Vagina (tissue), 2 donors: ENCODE measurements around the gene GGCT. TPM values are rescaled to one million over a fixed set of nuclear protein-coding genes. Genes with fewer than 3 reads are reported as not detected.

Experiments
- DNase-seq, 2 donors: peaks; one replicate each; pipeline ENCODE4 v3.0.0-alpha.2; 2017; ENCODE audit errors: extremely low spot score in 2 of 2
- H3K27ac ChIP-seq: fragments of 200-600 bp; sonication (generic); one replicate; pipeline ENCODE4 v1.5.1; 2019
- H3K27me3 ChIP-seq: fragments of 200-600 bp; sonication (generic); one replicate; pipeline ENCODE4 v1.5.1; 2019
- H3K36me3 ChIP-seq, 2 donors: fragments of 200-600 bp; sonication (generic); one replicate each; pipeline ENCODE4 v1.5.1; 2017 to 2019
- H3K4me1 ChIP-seq: fragments of 200-600 bp; sonication (generic); one replicate; pipeline ENCODE4 v1.5.1; 2019
- H3K4me3 ChIP-seq, 2 donors: fragments of 200-600 bp; sonication (generic); 1 replicate in 1 of 2; 2 replicates in 1 of 2; pipeline ENCODE4 v1.5.1; 2016 to 2019
- H3K9me3 ChIP-seq: fragments of 200-600 bp; sonication (generic); one replicate; pipeline ENCODE4 v1.5.1; 2019
- POLR2A ChIP-seq, 2 donors: fragments of 450-650 bp; IDR thresholded peaks; one replicate each; pipeline ENCODE4 v1.6.1; 2017; ENCODE audit warnings: antibody characterized with exemption in 2 of 2, mild to moderate bottlenecking in 2 of 2, moderate library complexity in 2 of 2
- POLR2AphosphoS5 ChIP-seq, 2 donors: sonication (generic); formaldehyde crosslinking; IDR thresholded peaks; one replicate each; pipeline ENCODE4 v1.9.0; 2017; ENCODE audit warnings: antibody characterized with exemption in 2 of 2, mild to moderate bottlenecking in 2 of 2, low read depth in 1 of 2; ENCODE audit not compliant: insufficient read depth in 1 of 2
- intact Hi-C: fragments of 100-400 bp; cut with DNase I; formaldehyde crosslinking; loops from one replicate; pipeline ENCODE4 v1.15.1; 2023
- total RNA-seq: library from RNA; depleted of rRNA; stranded (reverse); fragments of >200 nt; gene quantifications from one replicate; pipeline ENCODE4 v1.2.3, GENCODE V29; 2016
- TF ChIP-seq, protein P1 (sequence below), 3 experiments: fragments of 450-650 bp in 2 of 3; fragments of 200-600 bp in 1 of 3; sonication (generic) in 1 of 3; IDR thresholded peaks; one replicate each; pipeline ENCODE4 v1.5.1; 2017 to 2019; ENCODE audit warnings: antibody characterized with exemption in 3 of 3, mild to moderate bottlenecking in 2 of 3, moderate library complexity in 2 of 3

The GGCT gene
- total RNA-seq, 1 donor from 2014 or later = 21.6 TPM

DNA sequence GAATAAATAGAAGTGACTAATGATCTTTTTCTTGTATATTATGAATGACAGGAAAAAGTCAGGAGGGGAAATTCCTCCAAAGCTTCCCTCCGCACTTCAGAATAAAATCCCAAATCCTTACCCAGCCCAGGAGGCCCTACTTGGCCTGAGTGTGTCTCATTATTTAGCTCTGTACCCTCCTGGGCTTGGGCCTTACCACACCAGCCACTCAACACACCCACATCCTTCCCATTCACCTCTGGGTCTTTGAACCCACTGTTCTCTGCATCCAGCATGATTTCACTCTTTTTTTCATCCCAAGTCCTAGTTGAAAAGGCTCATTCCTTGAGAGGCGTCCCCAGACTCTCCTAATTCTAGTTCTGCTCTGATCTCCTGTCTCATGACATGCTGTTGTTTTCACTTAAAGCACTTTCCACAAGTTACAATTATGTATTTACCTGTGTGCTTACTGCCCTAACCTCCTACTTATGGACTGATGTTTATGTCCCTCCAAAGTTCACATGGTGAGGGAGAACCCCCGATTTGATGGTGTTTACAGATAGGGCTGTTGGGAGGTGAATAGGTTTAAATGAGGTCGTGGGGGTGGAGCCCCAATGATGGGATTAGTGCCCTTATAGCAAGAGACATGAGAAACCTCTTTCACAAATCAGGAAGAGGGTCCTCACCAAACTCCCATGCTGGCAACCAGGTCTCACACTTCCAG lies 32.4 kb downstream of the GGCT start:
- peaks cover 75% of the 10 kb centered on the region for H3K4me1 ChIP-seq
- intact Hi-C loops = no loop called here
- H3K27ac ChIP-seq = peak overlapping the region; percentile 80
- H3K36me3 ChIP-seq = no peaks in the 10 kb centered on the region
- no peak overlapping the region for H3K4me3 ChIP-seq
- no peaks in the 10 kb centered on the region for H3K9me3 ChIP-seq
- peak in 1 of 2 donors; percentile 80 for DNase-seq
- TF ChIP-seq POLR2A (IDR thresholded peaks at IDR 0.05) (no peak), POLR2AphosphoS5 (IDR thresholded peaks at IDR 0.05; ENCODE audit: insufficient read depth in 1 of 2, low read depth in 1 of 2) (no peak)
- TF ChIP-seq, protein P1, sequence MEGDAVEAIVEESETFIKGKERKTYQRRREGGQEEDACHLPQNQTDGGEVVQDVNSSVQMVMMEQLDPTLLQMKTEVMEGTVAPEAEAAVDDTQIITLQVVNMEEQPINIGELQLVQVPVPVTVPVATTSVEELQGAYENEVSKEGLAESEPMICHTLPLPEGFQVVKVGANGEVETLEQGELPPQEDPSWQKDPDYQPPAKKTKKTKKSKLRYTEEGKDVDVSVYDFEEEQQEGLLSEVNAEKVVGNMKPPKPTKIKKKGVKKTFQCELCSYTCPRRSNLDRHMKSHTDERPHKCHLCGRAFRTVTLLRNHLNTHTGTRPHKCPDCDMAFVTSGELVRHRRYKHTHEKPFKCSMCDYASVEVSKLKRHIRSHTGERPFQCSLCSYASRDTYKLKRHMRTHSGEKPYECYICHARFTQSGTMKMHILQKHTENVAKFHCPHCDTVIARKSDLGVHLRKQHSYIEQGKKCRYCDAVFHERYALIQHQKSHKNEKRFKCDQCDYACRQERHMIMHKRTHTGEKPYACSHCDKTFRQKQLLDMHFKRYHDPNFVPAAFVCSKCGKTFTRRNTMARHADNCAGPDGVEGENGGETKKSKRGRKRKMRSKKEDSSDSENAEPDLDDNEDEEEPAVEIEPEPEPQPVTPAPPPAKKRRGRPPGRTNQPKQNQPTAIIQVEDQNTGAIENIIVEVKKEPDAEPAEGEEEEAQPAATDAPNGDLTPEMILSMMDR (IDR thresholded peaks at IDR 0.05) = no peak
- no peaks in the 10 kb centered on the region for H3K27me3 ChIP-seq

DNA sequence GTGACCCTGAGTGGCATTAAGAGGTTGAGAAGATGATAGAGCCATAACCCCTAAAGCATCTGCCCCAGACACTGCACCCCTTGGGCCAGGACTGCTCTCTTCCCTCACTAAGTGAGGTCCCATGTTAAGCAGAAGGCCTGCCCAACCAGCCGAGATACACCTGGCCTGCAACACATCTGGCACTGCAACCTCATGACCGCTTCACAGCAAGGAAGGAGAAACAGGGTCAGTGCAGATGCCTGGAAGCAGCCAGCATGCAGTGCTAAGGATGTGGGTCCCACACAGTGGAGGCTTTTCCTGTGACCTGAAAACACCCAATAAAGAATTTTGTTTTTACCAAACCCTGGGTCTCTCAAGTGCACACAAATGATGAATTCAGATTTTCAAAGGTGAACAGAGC lies 33.4 kb downstream of the GGCT start:
- no peak for DNase-seq
- no peaks in the 10 kb centered on the region for H3K27me3 ChIP-seq
- H3K4me3 ChIP-seq = no peak overlapping the region
- H3K36me3 ChIP-seq = no peaks in the 10 kb centered on the region
- TF ChIP-seq POLR2A (IDR thresholded peaks at IDR 0.05) (no peak), POLR2AphosphoS5 (IDR thresholded peaks at IDR 0.05; ENCODE audit: insufficient read depth in 1 of 2, low read depth in 1 of 2) (no peak)
- TF ChIP-seq, protein P1 (IDR thresholded peaks at IDR 0.05) = no peak
- H3K9me3 ChIP-seq = no peaks in the 10 kb centered on the region
- peaks cover 70% of the 10 kb centered on the region for H3K4me1 ChIP-seq
- peak overlapping the region; percentile 80 for H3K27ac ChIP-seq
- intact Hi-C loops = no loop called here

DNA sequence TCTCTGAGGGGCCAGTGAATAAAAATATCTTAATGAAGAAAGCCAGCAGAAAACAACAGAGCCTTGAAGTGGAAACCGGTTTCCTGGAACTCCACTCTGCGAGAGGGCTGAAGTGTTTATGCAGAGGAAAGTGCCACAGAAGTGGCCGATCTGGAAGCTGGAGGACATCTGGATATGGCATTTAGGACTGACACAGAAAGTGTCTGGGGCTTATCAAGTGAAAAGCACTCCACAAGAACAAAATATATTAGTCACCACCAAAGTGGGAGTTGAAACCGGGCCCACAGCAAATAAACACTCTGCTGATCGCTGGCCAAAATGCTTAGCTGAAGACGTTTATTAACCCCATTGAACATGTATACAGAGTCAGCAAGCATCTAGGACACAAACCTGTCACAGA lies 33.9 kb downstream of the GGCT start:
- peak in 1 of 2 donors; percentile 91 for DNase-seq
- Histone ChIP-seq H3K27ac (peak overlapping the region; percentile 80), H3K4me3 (no peak overlapping the region), H3K36me3 (no peaks in the 10 kb centered on the region), H3K27me3 (no peaks in the 10 kb centered on the region), H3K9me3 (no peaks in the 10 kb centered on the region), H3K4me1 (peaks cover 74% of the 10 kb centered on the region)
- TF ChIP-seq POLR2A (IDR thresholded peaks at IDR 0.05) (no peak), POLR2AphosphoS5 (IDR thresholded peaks at IDR 0.05; ENCODE audit: insufficient read depth in 1 of 2, low read depth in 1 of 2) (peak in 1 of 2 donors; percentile 7)
- TF ChIP-seq, protein P1 (IDR thresholded peaks at IDR 0.05) = no peak
- intact Hi-C loops = no loop called here

DNA sequence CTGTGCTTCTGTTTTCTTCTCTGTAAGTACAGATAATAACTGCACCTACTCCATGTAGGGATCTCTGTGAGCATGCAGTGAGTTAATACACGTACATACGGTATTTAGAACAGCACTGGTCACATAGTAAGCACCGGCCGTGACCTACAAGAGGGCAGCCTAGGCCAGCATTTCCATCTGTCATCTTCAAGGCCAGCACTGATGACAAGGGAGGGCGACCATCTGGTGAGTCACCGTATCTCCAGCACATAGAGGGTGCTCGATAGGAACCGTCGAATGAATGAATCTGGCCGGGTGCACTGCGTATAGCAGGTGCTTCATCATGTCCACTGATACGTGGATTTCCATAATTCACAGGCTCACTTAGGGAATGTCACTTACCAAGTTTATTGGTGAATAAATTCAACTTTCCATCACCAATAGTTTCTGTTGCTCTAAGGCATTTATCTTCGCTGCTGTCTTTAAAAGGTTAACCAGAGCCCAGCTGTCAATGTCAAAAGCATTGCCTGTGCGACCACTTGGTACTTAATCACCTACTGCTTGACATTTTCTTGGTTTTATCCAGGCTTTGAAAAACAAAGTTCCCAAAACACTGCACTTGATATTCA lies 34.4 kb downstream of the GGCT start:
- no peaks in the 10 kb centered on the region for H3K27me3 ChIP-seq
- TF ChIP-seq POLR2A (IDR thresholded peaks at IDR 0.05) = no peak
- TF ChIP-seq, protein P1 (IDR thresholded peaks at IDR 0.05) = no peak
- no peak for TF ChIP-seq POLR2AphosphoS5 (IDR thresholded peaks at IDR 0.05; ENCODE audit: insufficient read depth in 1 of 2, low read depth in 1 of 2)
- DNase-seq = peak in 1 of 2 donors; percentile 90
- H3K36me3 ChIP-seq = no peaks in the 10 kb centered on the region
- H3K4me3 ChIP-seq = no peak overlapping the region
- intact Hi-C loops = no loop called here
- no peaks in the 10 kb centered on the region for H3K9me3 ChIP-seq
- H3K4me1 ChIP-seq = peaks cover 71% of the 10 kb centered on the region
- H3K27ac ChIP-seq = peak overlapping the region; percentile 80

DNA sequence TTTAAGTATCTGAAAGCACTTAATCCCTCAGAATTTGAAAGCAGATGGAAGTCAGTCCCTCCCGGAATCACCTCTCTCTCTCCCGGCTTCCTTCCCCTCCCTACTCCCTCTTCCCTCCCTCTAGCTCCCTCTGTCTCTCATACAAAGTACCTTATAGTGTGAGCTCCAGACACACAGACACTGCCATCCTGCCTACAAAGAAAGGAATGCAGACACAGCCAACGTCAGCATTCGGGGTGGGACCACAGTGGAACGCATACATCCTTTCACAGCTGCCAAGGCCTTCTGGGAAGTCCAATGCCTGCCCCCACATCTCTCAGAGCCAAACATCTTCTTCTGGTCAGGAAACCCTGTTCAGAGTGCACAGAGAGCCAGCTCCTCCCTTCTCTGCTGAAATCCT lies 35.3 kb downstream of the GGCT start:
- peak in 1 of 2 donors; percentile 96 for DNase-seq
- Histone ChIP-seq H3K4me1 (peaks cover 67% of the 10 kb centered on the region), H3K27ac (peak overlapping the region; percentile 80), H3K27me3 (no peaks in the 10 kb centered on the region), H3K4me3 (no peak overlapping the region), H3K36me3 (no peaks in the 10 kb centered on the region), H3K9me3 (no peaks in the 10 kb centered on the region)
- intact Hi-C loops = no loop called here
- TF ChIP-seq, protein P1 (IDR thresholded peaks at IDR 0.05) = peak in 1 of 3 experiments; percentile 45
- TF ChIP-seq POLR2AphosphoS5 (IDR thresholded peaks at IDR 0.05; ENCODE audit: insufficient read depth in 1 of 2, low read depth in 1 of 2) (no peak), POLR2A (IDR thresholded peaks at IDR 0.05) (no peak)
